HG02759 (cell line): ENCODE data around the gene PMEPA1.

Experiments
- ATAC-seq: cut with Tn5 transposase; IDR thresholded peaks from one replicate; pipeline ENCODE4 v1.9.1; 2021; ENCODE audit warnings: mild to moderate bottlenecking, moderate library complexity; ENCODE audit not compliant: unreplicated experiment

The PMEPA1 gene

GRCh38 chr20:57625978-57626377, 83.8 kb downstream of the PMEPA1 start:
- no peak for ATAC-seq

- no peak for ATAC-seq
These were observed 84.4 kb downstream of the PMEPA1 start for GRCh38 chr20:57625181-57625958.

- ATAC-seq, result no peak
These were observed 85.7 kb downstream of the PMEPA1 start for GRCh38 chr20:57624124-57624523.

- ATAC-seq, result no peak
These were observed 87.0 kb downstream of the PMEPA1 start for GRCh38 chr20:57622579-57623381.

- ATAC-seq, result no peak
These were observed 87.6 kb downstream of the PMEPA1 start for GRCh38 chr20:57622201-57622570.

- no peak for ATAC-seq
These were observed 88.2 kb downstream of the PMEPA1 start for GRCh38 chr20:57621421-57622200.

GRCh38 chr20:57620999-57621398, 88.8 kb downstream of the PMEPA1 start:
- ATAC-seq, result no peak

GRCh38 chr20:57620274-57620990, 89.4 kb downstream of the PMEPA1 start, which contains the start of gene ZBP1:
TSS of gene ZBP1 (minus strand) at chr20:57620426. CDS start at chr20:57620295, 131 bp downstream.
- peak; percentile 57 for ATAC-seq

GRCh38 chr20:57619051-57619831, 90.6 kb downstream of the PMEPA1 start:
- ATAC-seq, result peak; percentile 65

GRCh38 chr20:57618764-57619050, 91.1 kb downstream of the PMEPA1 start:
- no peak for ATAC-seq

GRCh38 chr20:57618091-57618763, 91.6 kb downstream of the PMEPA1 start:
- no peak for ATAC-seq

GRCh38 chr20:57617079-57617795, 92.6 kb downstream of the PMEPA1 start:
- ATAC-seq, result no peak

- no peak for ATAC-seq
These were observed 93.5 kb downstream of the PMEPA1 start for GRCh38 chr20:57616143-57616951.

GRCh38 chr20:57615445-57615811, 94.4 kb downstream of the PMEPA1 start:
- no peak for ATAC-seq

- ATAC-seq, result no peak
These were observed 95.0 kb downstream of the PMEPA1 start for GRCh38 chr20:57614490-57615444.

- no peak for ATAC-seq
These were observed 96.3 kb downstream of the PMEPA1 start for GRCh38 chr20:57613481-57613921.

GRCh38 chr20:57612916-57613315, 96.9 kb downstream of the PMEPA1 start:
- ATAC-seq, result no peak
